Measurements from ENCODE around the gene ANO4.

Gene ANO4

GRCh38 chr12:100794441-100795173 lies at the start of gene ANO4:
Gene ANO4 (plus strand): TSS chr12:100794776. CDS start chr12:100901786, 107,010 bp downstream.
- no peak for DNase-seq (ENCODE audit: low read depth)

DNA sequence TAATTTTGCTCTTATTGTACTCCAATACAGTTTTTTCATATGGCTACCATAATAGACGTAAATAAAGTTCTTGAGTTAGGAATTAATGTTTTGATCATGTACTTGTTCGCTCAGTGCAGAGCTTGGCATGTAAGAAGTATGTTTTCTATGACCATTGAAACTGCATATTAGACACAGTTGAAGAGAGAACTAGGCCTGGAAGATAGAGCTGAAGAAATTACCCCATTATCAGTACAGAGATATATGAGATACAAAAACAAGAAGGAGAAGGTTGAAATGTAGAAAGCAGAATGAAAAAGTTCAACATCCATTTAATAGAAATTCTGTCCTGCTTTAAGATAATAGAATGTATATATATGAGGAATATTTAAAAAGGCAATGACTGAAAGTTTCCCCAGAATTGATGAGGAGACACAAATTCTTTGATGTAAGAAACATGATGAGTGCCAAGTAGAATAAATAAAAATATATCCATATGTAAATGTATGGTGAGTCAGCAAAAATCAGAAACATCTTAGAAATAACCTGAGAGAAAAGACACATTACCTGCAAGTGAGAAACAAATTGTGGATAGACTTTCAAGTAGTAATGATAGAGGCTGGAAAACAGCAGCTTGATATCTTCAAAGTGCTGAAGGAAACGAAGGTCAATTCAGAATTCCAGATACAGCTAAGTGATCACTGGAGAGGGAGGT lies 49.1 kb upstream of the ANO4 start:
- DNase-seq (ENCODE audit: low read depth) = no peak

DNA sequence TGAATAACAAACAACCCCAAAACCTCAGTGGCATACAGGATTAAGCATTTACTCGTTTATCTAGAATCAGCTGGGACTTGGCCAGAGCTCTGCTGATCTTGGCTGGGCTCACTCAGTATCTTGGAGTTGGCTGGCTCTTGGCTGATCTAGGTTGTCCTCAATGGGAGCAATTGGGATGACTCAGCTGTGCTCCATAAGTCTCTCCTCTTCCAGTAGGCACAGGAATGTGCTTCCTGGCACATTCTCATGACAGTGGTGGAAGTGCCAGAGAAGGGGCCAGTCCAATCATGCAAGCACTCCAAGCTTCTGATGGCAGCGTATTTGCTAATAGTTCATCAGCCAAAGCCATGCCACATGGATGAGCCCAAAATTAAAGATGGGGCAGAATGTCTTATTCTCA lies 41.7 kb upstream of the ANO4 start:
- no peak for DNase-seq (ENCODE audit: low read depth)

DNA sequence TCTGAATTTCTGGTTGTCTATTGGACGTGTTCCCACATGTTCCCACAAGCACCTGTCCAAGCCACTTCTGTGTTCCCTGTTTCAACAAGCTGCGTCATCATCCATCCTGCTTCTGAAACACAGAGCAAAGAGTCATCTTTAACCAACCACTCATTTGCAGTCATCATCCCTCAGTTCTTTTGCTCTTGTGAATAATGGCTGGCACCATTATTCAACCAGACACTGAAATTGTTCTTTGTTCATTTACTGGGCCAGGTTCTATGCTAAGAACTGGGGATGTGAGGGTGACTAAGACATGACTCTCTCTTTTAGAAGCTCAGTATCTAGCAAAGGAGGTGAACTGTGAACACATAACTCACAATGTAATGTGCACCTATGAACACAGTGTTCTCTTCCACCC lies 40.7 kb upstream of the ANO4 start:
- DNase-seq (ENCODE audit: low read depth) = no peak

- no peak for DNase-seq (ENCODE audit: low read depth)
Observed at GRCh38 chr12:100755186-100755585, 39.4 kb upstream of the ANO4 start.

- DNase-seq (ENCODE audit: low read depth) = no peak
Observed at GRCh38 chr12:100758083-100758482, 36.5 kb upstream of the ANO4 start.

DNA sequence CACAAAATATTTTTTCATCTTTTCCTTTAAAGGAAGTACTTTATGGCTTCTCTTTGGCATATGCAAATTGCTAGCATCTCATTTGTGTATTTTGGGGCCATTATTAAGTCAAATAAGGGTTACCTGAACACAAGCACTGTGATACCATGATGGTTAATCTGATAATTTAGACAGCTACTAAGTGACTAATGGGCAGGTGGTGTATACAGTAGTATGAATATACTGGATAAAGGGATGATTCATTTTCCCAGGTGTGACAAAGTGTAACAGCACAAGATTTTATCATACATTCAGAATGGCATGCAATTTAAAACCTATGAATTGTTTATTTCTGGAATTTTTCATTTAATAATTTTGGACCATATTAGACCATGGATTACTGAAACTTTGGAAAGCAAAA lies 27.2 kb upstream of the ANO4 start:
- DNase-seq (ENCODE audit: low read depth) = no peak

DNA sequence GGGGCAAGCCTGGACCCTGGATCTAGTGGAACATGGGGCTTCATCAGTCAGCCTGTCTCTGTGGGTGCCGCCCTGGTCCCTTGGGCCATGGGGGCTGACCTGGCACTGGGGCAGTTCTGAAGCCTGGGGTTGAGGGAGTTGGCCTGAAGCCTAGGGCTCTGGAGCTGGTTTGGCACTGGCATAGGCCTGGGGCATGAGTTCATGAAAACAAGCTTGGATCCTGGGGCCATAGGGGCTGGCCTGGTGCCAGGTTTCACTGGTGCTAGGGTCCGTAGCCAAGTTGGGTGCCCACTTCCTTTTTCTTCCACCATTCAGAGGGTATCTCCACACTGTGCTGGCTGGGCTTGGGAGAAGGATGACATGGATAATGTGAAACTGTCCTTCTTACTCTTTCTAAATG lies 26.6 kb upstream of the ANO4 start:
- DNase-seq (ENCODE audit: low read depth) = no peak

DNA sequence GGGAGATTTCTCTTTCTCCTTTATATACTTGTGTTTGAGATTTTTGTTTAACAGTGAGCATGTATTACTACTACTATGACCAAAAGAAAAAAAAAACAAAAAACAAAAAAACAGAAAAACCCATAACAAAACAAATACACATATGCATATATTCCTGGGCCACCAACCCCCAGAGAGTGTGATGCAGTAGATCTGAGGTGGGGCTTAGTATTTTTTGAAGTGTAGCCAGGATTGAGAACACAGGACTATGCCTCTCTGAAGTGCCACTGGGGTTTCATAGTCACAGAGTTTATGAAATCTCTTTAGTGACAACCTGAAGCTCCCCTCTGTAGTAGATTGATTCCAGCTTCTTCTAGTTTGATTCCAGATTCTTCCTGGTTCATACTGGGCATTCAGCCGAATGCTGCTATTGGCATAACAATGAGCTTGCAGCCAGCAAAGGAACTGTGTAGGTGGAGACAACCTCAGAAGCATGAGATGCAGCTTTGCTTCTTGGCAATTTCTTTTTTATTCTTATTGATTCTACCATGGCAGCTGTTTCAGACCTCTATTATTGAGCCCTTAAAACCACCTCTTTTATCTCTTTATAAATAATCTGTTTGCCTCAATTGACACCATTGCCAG lies 15.5 kb upstream of the ANO4 start:
- DNase-seq (ENCODE audit: low read depth) = no peak

- no peak for DNase-seq (ENCODE audit: low read depth)
Observed at GRCh38 chr12:100789146-100789545, 5.4 kb upstream of the ANO4 start.

- DNase-seq (ENCODE audit: low read depth) = no peak
Observed at GRCh38 chr12:100789975-100790374, 4.6 kb upstream of the ANO4 start.

DNA sequence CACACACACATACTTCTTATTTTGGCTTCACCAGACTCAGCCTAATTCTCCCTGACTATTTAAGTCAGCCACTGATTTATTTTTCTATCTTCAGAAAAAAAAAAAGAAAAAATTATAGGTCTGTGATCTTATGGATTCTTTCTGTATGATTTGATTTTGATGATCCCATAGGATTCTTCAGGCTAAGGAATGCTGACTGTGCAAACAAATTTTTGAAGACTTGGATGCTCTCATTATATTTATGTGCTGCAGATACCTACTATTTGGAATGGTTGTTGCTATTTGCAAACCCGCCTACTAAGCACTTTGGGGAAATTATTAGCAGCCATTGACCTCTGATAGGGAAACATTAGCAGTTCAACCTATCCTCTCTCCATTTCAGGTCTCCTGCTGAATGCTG lies 4.0 kb upstream of the ANO4 start:
- DNase-seq (ENCODE audit: low read depth) = no peak

GRCh38 chr12:100793182-100793581 lies 1.4 kb upstream of the ANO4 start:
- no peak for DNase-seq (ENCODE audit: low read depth)

GRCh38 chr12:100795174-100795799 lies 711 bp downstream of the ANO4 start:
- DNase-seq (ENCODE audit: low read depth) = no peak

GRCh38 chr12:100795800-100796179 lies 1.2 kb downstream of the ANO4 start:
- DNase-seq (ENCODE audit: low read depth) = no peak

DNA sequence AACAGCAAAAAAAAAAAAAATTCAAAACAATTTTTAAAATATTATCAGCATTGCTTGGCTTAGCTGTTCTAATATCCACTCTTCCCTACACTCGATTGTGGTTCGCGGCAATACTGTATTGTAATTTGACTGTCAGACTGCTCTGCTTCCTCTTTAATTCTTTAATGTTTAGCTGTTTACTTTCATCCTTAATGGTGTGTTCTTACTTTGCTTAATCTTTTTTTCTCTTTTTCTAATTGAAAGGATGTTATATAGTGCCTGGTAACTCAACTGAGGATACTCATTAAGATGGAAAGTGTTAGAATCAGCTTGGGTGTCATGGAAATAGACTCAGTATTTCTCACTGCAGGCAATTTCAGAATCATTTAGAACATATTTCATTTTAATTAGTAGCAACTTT lies 2.0 kb downstream of the ANO4 start:
- no peak for DNase-seq (ENCODE audit: low read depth)

GRCh38 chr12:100797246-100797645 lies 2.7 kb downstream of the ANO4 start:
- DNase-seq (ENCODE audit: low read depth) = no peak

DNA sequence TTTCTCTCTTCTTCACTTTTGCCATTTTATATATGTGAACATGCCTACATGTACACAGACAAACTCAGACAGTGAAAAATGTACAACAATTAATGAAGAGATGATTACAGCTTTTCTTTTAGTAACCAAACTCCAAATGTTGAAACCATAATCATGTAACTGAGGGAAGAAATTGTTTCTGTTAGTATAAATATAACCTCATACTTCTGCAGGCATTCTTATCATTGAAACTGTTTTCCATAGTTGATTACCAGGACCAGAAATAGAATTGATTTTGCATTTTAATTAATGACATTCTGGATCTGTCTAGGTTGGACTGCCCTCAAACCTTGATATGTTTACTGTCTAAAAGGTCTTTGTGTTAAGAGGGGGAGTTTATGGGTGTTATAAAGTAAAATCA lies 3.2 kb downstream of the ANO4 start:
- no peak for DNase-seq (ENCODE audit: low read depth)

DNA sequence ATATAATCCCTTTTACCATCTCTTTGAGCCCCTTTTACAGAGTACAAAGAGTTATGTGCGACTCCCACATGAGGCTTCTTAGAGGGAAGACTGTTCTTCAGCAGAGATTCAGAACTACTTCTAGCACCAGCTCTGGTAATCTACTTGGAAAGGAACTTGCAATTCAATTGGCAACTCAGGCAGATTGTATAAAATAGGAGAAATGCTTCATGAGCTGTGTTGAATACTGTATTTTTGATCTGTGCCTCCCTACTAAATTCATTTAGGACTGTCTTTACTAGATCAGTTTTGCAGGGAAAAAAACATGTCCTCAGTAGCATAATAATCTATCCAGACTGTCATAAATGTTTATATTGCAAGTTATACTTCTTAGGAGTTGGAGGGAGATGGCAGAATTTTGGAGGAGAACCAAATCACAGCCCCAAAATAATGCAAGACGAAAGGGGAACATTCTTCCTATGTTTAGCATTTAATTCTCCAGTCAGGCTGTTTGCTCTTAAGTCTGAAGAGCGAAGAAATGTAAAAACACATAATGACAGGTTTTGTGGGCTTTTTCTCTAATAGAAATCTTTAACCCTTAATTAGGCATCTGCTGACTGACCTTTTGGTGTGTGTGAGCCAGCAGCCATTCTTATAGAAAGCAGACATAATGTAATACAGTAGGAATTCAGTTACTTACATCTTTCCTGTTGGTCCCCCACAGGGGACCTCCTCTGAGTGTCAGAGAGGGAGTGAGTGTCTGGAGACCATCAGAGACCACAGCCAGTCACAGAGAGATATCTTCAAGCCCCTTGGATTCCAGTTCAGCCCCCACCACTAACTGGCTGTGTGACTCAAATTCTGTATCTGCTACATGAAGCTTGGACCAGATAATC lies 3.9 kb downstream of the ANO4 start:
- DNase-seq (ENCODE audit: low read depth) = no peak

GRCh38 chr12:100799770-100800169 lies 5.2 kb downstream of the ANO4 start:
- DNase-seq (ENCODE audit: low read depth) = no peak

DNA sequence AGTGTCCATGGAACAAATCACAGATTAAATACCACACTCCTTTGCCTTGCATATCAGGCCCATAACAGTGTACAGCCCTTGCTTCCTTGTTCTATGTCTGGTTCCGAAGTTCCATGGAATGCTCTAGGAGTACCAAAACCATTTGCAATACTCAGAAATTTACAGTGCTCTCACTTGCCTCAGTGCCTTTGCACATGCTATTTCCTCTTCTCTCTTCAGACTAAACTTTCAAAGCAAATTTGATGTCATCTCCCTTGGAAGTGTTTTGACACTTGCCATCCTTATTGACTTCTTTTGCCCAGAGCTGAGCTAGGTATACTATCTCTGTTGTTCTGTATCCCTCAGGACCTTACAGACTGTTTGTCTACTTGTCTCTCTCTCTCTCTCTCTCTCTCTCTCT lies 6.1 kb downstream of the ANO4 start:
- no peak for DNase-seq (ENCODE audit: low read depth)

DNA sequence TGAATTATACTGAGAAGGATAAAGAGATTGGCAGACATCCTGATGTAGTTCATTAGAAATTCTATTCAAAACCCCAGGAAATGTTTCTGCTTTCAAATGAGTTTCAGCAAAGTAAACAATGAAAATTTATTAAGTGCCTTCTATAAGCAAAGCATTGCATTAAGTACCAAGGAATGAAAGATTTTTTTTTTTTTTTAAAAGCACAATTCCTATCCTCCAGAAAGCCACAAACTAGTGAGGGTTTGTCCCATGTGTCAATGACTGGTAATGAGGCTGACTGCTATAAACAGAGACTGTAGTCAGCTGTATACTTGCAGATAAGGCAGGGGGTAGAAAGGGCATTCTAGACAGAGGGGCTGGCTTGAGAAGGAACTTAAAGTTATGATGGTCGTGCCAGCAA lies 6.7 kb downstream of the ANO4 start:
- DNase-seq (ENCODE audit: low read depth) = no peak

All from stimulated activated CD8-positive, alpha-beta memory T cell treated with anti-CD3 and anti-CD28 coated beads, Interleukin-4, amount 100 ng/mL, for 24 hours (primary cell).